8988T (cell line): ENCODE data around the gene CDR2.

Source experiments
- DNase-seq: peaks from one replicate; pipeline ENCODE4 v3.0.0; 2011

The CDR2 gene

DNA sequence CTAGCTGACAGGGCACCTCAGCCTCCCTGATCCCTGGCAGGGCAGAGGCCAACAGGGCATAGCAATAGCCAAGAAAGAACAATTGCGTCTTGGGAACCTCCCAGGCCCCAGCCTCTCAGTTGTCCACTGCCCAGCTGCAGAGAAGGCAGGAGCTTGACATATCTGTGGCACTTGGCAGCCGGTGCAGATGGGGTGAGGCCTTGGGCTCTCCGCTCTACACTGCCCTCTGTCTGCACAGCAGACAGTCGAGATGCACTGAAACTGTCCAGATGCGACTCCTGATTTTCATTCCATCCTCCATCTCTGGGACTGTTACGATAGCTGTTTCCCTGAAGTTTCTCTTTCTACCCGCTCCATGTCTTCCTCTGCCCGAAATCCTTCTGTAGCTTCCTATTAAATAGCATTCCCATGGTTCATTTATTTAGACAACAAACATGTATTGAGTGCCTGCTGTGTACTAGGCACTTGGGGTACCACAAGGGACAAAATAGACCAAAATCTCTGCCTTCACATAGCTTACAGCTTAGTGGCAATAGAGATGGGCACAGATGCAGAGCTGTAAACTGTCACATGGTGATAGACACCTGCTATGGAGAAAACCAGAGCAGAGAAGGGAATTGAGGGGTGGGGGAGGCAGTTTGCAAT, 73.9 kb downstream of the CDR2 start:
- DNase-seq = peak; percentile 38

DNA sequence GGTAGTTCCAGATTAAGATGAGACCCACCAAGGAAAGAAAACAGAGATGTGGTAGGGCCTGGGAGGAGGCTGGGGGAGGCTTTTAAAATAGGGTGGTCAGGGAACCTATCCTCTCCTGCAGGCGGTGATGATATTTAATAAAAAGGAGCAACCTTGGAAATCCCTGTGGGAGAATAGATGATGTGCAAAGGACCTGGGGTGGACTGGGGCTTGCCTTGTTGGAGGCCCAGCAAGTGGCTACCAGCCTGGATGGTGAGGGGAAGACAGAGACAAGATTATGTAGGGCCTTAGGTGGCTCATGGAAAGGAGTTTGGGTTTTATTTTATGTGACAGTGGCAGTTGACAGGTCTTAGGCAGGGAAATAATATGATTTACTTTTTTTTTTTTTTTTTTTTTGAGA, 75.4 kb downstream of the CDR2 start:
- no peak for DNase-seq

DNA sequence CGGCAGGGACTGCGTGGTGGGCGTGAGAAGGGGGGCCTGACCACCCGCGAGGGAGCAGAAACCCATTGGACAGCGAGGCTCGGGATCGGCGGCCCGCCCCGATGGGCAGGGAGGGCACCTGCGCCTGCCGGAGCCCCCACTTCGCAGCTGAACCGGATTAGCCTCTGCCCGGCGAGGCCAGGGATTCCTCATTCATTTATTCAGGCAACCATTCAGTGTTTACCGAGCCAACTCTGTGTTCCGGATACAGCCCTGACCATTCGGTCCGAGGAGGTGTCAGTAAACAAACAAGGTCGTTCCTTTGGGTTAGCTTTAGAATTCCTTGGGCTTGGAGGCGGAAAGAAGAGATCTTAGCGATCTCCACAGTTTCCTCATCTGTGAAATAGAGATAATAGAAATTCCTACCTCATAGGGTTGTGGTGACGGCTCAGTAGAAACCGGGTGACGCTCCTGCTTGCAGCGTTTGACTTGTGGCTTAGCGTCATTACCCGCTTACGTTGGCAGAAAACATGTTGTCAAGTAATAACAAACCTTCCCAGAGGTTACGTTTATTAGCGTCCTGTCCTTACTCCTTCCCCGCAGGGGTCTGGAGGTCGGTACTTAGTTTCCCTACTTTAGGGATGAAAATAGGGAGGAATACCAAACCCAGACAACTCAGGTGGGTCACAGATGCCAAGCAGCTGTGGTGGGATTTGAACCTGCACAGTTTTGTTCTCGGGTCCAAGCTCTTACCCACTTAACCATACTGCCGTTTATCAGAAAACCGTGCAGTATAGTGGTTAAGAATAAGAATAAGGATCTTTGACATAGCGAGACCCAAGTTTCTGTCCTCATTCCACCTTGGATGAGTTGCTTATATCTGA, 76.3 kb downstream of the CDR2 start:
- peak; percentile 36 for DNase-seq

DNA sequence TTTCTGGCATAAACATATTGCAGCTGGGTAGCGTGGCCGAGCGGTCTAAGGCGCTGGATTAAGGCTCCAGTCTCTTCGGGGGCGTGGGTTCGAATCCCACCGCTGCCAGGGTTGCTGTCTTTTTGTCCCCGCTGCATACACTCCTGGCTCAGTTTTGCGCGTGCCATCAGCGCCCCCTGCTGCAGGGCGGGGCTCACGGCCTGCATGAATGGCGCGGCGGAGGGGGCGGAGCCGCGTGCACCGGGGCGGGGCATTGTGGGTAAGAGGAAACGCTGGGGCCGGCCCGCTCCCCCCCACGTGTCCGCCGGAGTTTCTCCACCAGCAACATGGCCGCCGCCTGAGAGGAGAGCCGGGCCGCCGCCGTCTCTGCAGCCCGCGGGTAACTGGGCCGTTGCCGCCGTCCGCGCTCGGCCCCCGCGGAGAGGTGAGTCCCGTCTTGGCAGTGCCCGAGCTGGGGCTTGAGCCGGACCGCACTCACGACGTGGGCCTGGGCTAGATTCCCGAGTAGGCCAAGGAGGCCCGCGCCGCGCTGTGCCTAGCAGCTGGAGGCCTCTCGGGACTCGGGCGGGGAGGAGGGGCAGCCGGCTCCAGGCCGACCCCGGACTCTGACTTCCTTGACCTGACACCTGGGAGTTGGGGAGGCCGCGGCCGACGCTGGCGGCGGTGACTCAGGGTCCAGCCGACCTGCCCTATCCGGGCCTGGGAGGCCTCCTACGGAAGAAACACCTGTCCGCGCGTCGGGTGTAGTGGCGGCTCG, 77.1 kb downstream of the CDR2 start, which contains the start of gene POLR3E:
Gene POLR3E, plus strand, starts transcription at position 296 of the 757 bp plus-strand sequence. CDS start 5,560 bp downstream, outside the sequence.
- peak; percentile 71 for DNase-seq

DNA sequence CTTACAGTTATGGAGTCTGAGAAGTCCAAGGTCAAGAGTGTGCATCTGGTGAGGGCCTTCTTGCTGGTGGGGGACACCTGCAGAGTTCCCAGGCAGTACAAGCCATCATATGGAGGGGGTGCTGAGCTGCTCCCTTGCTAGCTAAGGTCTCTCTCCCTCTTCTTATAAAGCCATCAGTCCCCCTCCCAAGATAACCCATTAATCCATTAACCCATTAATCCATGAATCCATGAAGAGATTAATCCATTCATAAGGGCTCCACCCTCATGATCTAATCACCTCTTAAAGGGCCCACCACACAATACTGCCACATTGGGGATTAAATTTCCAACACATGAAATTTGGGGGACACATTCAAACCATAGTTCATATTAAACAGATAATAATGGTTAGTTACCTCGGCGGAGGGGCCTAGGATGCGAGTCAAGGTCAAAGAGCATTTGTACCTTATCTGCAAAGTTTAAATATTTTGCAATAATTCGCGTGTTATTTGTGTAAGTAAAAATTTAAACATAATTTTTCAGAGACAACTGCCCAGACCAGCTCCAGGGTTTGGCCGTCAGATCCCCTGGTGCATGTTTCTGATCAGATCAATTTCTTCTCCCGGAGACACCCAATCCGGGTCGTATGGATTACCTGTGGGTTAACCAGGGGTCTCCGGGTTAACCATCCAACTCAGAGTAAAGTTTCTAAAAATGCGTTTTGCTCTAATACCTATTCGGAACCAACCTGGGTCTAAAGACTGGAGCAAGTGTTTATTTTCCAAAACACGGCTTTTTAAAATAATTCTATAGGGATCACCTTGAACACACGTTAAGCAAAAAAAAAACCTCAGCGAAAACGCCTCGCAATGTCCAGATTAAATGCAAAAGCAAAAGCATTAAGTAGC, 78.0 kb downstream of the CDR2 start:
- DNase-seq = no peak
